Activated naive CD4-positive, alpha-beta T cell treated with anti-CD3 and anti-CD28 coated beads for 36 hours (primary cell): ENCODE data around the gene SEL1L2. TPM values are rescaled to one million over a fixed set of nuclear protein-coding genes. Genes with fewer than 3 reads are reported as not detected.

Source experiments
- CTCF ChIA-PET: fragments of 350-600 bp; sonication (Branson Sonifier 250); formaldehyde crosslinking; loops from one replicate; lab custom pipeline; 2021; ENCODE audit warnings: antibody characterized with exemption; lab: Charles Lee
- DNase-seq: peaks from one replicate; pipeline ENCODE4 v3.0.0-alpha.2; 2020
- H3K27ac Mint-ChIP-seq: one replicate; pipeline ENCODE4 v1.8.0; 2021; ENCODE audit warnings: mild to moderate bottlenecking, mixed read lengths
- H3K27me3 Mint-ChIP-seq: one replicate; pipeline ENCODE4 v1.8.0; 2021; ENCODE audit warnings: low read depth, mixed read lengths
- H3K36me3 Mint-ChIP-seq: one replicate; pipeline ENCODE4 v1.8.0; 2021; ENCODE audit warnings: low read depth, mixed read lengths
- H3K4me1 Mint-ChIP-seq: one replicate; pipeline ENCODE4 v1.8.0; 2021; ENCODE audit warnings: low read depth, mixed read lengths
- H3K4me3 Mint-ChIP-seq: one replicate; pipeline ENCODE4 v1.8.0; 2021; ENCODE audit warnings: mild to moderate bottlenecking, moderate library complexity, mixed read lengths
- H3K9me3 Mint-ChIP-seq: one replicate; pipeline ENCODE4 v1.8.0; 2021; ENCODE audit warnings: mixed read lengths
- intact Hi-C: fragments of 100-400 bp; cut with micrococcal nuclease; formaldehyde crosslinking; loops from one replicate; pipeline ENCODE4 v1.15.1; 2023
- total RNA-seq, 2 experiments: library from RNA; stranded (reverse); gene quantifications; one replicate each; pipeline ENCODE4 v1.2.3, GENCODE V29; 2021

The SEL1L2 gene
- total RNA-seq, 2 experiments from 2014 or later: not detected

DNA sequence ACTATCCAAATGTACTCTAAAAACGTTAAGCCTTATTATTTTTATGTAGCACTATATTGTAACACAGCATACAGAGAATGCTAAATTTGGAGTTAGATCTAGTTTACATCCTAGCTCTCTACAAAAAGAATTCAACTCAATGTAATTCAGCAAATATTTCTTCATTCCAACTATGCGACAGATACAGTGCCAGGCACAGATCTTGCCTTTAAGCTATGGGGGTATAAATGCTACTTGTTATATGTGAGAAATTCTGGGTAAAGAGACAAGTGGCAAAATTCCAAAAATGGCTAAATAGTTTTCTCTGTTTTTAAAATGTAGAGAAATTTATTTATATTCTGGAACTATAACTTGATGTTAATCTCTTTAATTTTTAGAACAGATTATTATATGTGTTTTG lies 63.2 kb downstream of the SEL1L2 start:
- Mint-ChIP-seq H3K4me1 (no peaks in the 10 kb centered on the region), H3K4me3 (no peak overlapping the region), H3K27ac (no peak overlapping the region), H3K9me3 (no peaks in the 10 kb centered on the region), H3K27me3 (no peaks in the 10 kb centered on the region), H3K36me3 (no peaks in the 10 kb centered on the region)
- CTCF ChIA-PET: no interaction called here
- DNase-seq: no peak
- intact Hi-C loops: no loop called here

DNA sequence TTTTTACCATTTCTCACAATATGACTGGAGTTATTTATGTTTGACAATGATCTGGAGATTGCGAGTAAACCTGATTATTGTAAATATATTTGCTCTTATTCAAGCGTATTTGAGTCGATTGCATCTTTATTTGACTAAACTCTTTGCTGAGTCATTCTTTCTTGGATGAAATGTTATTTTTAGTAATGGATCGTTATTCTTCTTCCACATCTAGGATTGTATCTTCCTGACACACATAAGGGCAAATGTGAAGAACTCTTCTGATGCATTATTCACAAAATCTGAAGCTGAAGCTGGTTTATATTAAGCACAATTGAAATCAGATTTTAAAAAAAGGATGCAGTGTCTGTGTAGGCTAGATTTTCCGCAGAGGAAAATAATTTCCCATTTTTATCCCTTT lies 68.2 kb downstream of the SEL1L2 start:
- Mint-ChIP-seq H3K27me3 (no peaks in the 10 kb centered on the region), H3K27ac (no peak overlapping the region), H3K4me1 (no peaks in the 10 kb centered on the region), H3K9me3 (no peaks in the 10 kb centered on the region), H3K36me3 (no peaks in the 10 kb centered on the region), H3K4me3 (no peak overlapping the region)
- intact Hi-C loops: no loop called here
- DNase-seq: no peak
- CTCF ChIA-PET: no interaction called here

DNA sequence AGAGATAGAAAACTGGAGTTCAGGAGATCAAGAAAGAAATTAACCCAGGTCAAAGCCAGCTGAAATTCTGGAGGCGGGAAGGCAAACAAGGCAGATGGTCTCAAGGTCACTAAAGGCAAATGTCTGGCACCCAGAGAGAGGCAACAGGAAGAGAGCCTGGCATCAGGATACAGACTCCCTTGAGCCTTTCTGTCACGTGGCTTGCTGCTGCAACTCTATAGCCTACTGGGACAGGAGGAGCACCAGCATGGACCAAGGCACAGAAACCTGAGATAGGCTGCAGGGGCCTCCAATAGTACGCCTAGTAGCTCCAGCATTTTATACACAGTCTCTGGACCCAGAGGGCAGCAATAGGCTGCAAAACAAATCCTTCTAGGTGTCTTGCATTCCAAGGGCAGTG lies 75.1 kb downstream of the SEL1L2 start:
- DNase-seq: no peak

DNA sequence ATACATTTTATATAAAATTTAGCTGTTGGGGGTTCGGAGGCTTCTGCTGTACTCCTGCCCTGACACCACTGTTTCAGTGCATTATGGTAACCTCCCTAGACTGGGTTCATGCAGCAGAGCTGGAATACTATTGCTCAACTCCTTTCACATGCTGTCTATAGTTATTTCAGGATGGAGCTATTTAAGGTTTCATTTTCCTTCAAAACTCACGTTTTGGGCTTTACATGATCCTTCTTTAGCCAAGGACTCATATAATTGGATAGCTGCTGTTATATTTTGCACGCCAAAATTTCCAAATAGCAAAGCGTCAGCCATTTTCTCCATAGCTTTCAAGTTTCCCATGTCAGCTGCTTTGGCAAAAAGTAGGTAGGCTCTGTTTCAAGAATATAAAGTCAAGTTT lies 76.8 kb downstream of the SEL1L2 start:
- Mint-ChIP-seq H3K4me1 (no peaks in the 10 kb centered on the region), H3K4me3 (no peak overlapping the region), H3K27me3 (peaks cover 6% of the 10 kb centered on the region), H3K9me3 (no peaks in the 10 kb centered on the region), H3K36me3 (no peaks in the 10 kb centered on the region), H3K27ac (no peak overlapping the region)
- intact Hi-C loops: no loop called here
- CTCF ChIA-PET: no interaction called here
- DNase-seq: no peak

More for the DNA sequence above, 75.1 kb downstream of the SEL1L2 start:
- Mint-ChIP-seq H3K9me3 (no peaks in the 10 kb centered on the region), H3K27ac (no peak overlapping the region), H3K27me3 (peaks cover 6% of the 10 kb centered on the region), H3K4me1 (no peaks in the 10 kb centered on the region), H3K36me3 (no peaks in the 10 kb centered on the region), H3K4me3 (no peak overlapping the region)
- CTCF ChIA-PET: no interaction called here
- intact Hi-C loops: no loop called here

DNA sequence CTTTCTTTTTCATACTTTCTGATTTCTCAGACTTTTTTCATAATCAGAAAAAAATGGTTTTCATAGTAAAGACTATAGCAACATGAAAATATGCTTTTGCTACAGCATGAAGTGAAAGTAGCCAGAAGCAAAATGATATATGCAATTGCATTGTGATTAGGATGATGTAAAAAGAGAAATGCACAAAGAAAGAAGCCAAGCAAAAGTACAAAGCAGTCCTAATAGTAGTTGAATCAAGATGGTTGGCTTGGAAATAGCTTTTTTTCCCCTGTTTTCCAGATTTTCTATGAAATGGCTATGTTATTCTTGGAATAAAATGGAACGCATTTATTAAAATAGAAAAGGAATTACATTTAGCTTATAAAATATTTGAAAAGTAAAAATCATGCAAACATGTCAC lies 77.3 kb downstream of the SEL1L2 start:
- Mint-ChIP-seq H3K4me3 (no peak overlapping the region), H3K4me1 (no peaks in the 10 kb centered on the region), H3K9me3 (no peaks in the 10 kb centered on the region), H3K27me3 (peaks cover 6% of the 10 kb centered on the region), H3K36me3 (no peaks in the 10 kb centered on the region), H3K27ac (no peak overlapping the region)
- intact Hi-C loops: no loop called here
- DNase-seq: no peak
- CTCF ChIA-PET: no interaction called here

DNA sequence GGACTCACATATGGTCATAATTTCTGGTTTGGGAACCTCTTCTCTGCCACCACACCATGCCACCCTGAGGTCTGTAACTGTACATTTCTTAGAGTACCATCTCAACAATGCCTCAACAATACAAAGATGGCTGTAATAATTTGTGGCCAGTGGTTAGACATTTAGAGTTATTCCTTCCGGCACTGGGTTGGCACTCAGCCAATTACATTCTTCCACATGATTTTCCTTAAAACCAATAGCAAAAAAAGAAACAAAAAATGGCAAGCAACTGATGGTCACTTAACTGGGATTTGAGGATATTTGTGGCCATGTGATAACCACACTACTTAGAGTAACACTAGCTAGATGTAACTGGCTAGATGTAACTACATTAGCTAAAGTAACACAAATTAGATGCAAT lies 79.9 kb downstream of the SEL1L2 start:
- CTCF ChIA-PET: no interaction called here
- peaks cover 6% of the 10 kb centered on the region for H3K27me3 Mint-ChIP-seq

DNA sequence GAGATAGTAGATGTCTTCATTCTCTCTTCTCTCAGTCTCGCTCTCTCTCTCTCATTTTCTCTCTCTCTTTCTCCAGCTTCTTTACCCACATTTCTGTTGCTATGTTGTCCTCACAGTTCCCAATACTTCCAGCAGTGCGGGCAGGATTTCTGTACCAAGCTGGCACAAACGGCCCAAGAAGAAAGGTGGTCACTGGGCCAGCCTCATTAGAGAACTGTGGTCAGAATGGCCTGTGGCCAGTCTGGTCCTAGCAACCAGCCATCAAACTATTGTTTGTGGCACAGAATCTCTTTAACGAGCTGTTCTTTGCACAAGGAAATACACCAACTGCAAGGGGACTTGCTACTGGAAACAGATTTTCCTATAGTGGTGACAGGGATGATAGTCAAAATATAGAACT lies 81.3 kb downstream of the SEL1L2 start:
- no peak for DNase-seq
- no peaks in the 10 kb centered on the region for H3K9me3 Mint-ChIP-seq
- CTCF ChIA-PET: no interaction called here
- H3K27ac Mint-ChIP-seq: no peak overlapping the region
- H3K36me3 Mint-ChIP-seq: no peaks in the 10 kb centered on the region
- H3K27me3 Mint-ChIP-seq: peaks cover 6% of the 10 kb centered on the region
- H3K4me3 Mint-ChIP-seq: no peak overlapping the region
- no peaks in the 10 kb centered on the region for H3K4me1 Mint-ChIP-seq
- intact Hi-C loops: no loop called here

More for the DNA sequence above, 79.9 kb downstream of the SEL1L2 start:
- no peak overlapping the region for H3K4me3 Mint-ChIP-seq
- H3K36me3 Mint-ChIP-seq: no peaks in the 10 kb centered on the region
- DNase-seq: no peak
- intact Hi-C loops: no loop called here
- no peaks in the 10 kb centered on the region for H3K4me1 Mint-ChIP-seq
- no peaks in the 10 kb centered on the region for H3K9me3 Mint-ChIP-seq
- no peak overlapping the region for H3K27ac Mint-ChIP-seq

DNA sequence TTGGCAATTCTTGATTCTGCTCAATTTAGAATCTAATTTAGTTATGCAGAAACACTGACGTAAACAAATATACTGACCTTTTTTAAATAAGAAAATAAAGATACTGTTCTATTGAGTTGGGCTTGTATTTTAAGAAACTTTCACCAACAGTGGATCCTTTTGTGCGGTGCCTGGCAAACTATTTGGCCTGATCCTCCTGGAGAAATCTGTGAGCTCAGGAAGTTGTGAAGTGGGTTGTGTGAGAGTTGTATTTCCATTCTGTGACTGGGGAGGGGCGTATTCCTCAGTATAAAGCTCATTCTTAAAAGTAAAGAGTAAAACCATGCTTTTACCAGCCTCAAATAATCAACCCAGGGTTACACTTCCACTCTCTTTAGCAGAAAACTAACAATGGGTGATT lies 85.6 kb downstream of the SEL1L2 start:
- no peaks in the 10 kb centered on the region for H3K27me3 Mint-ChIP-seq
- H3K27ac Mint-ChIP-seq: no peak overlapping the region
- no peaks in the 10 kb centered on the region for H3K36me3 Mint-ChIP-seq
- H3K4me3 Mint-ChIP-seq: no peak overlapping the region
- intact Hi-C loops: no loop called here
- H3K4me1 Mint-ChIP-seq: no peaks in the 10 kb centered on the region
- CTCF ChIA-PET: no interaction called here
- no peak for DNase-seq
- no peaks in the 10 kb centered on the region for H3K9me3 Mint-ChIP-seq

DNA sequence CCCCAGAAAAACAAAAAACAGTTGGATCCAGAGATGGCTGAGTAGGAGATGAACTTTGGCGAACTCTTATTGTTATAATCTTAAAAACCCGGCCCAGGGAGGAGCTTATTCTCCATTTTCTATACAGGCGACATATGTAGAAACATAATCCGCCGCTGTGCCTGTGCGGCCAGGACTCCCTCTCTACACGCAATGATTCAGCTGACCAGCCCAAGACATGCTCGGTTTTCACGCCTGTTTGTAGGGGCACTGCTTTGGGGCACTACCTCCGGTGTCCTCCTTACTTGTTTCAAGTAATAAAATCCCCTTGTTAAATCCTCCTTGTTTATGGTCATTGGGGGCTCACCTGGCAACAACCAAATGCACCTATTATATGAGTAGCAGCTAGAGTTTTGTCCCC lies 89.9 kb downstream of the SEL1L2 start:
- Mint-ChIP-seq H3K4me1 (no peaks in the 10 kb centered on the region), H3K9me3 (no peaks in the 10 kb centered on the region), H3K27me3 (no peaks in the 10 kb centered on the region), H3K4me3 (no peak overlapping the region), H3K27ac (no peak overlapping the region), H3K36me3 (no peaks in the 10 kb centered on the region)
- DNase-seq: no peak
- CTCF ChIA-PET: no interaction called here
- intact Hi-C loops: no loop called here

DNA sequence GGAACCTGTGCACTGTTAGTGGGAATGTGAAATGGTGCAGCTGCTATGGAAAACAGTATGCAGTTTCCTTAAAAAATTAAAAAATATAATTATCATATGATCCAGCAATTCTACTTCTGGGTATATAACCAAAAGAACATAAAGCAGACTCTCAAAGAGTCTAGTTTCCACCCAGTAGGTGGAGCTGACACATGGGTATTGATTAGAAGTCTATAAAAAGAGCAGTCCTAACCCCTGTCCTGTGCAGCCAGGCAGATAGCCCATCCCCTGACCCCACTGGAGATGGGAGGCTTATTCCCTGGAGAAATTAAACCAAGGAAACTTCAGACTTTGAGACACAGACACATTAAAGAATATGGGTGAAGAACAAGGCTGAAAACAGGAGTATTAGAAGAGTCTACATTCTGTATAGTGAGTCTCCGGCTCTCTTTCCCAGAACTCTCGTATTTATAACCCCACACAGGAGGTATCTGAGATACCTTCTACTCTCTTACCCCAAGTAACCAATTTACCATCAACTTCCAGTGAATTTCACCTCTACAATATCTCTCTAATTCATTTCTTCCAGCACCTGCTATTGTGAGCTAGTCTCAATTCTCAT lies 92.3 kb downstream of the SEL1L2 start:
- intact Hi-C loops: loop anchor here (1.0 kb wide), 1 partner anchor 157 kb away; no protein-coding TSS in a partner anchor
- H3K27ac Mint-ChIP-seq: no peak overlapping the region
- no peaks in the 10 kb centered on the region for H3K36me3 Mint-ChIP-seq
- H3K4me3 Mint-ChIP-seq: no peak overlapping the region
- H3K27me3 Mint-ChIP-seq: no peaks in the 10 kb centered on the region
- no peaks in the 10 kb centered on the region for H3K4me1 Mint-ChIP-seq
- H3K9me3 Mint-ChIP-seq: no peaks in the 10 kb centered on the region
- DNase-seq: no peak
- CTCF ChIA-PET: no interaction called here

DNA sequence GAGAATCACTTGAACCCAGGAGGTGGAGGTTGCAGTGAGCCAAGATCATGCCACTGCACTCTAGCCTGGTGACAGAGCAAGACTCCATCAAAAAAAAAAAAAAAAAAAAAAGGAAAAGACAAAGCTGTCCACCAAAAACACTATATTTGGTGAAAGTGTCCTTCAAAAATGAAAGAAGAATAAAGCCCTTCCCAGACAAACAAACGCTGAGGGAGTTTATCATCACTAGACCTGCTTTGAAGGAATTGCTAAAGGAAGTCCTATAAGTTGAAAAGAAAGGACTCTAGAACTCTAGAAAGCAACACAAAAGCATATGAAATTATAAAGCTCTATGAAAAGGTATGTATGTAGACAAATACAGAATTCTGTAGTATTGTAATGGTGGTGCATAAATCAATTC lies 98.8 kb downstream of the SEL1L2 start:
- Mint-ChIP-seq H3K27me3 (peaks cover 2% of the 10 kb centered on the region), H3K36me3 (no peaks in the 10 kb centered on the region), H3K27ac (no peak overlapping the region), H3K9me3 (peaks cover 15% of the 10 kb centered on the region), H3K4me1 (no peaks in the 10 kb centered on the region), H3K4me3 (no peak overlapping the region)
- intact Hi-C loops: no loop called here
- no peak for DNase-seq
- CTCF ChIA-PET: no interaction called here

DNA sequence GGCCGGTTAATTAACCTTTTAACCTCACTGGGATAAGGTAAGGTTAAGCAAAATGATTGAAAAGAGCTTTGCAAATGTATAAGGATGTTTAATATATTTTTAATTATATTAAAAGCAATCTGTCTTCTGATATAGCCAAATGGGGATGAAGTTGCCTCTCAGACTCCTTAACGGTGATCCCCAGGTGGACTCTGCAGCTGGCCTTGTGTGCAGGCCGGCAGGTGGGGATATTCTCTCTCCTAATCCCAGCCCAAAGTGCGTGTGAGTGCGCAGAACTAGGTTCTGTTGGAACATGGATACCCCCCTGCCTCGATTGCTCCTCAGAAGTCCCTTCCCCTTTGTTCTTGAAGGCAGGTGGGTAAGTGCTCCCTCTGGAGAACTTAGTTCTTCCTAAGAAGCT lies 105.6 kb downstream of the SEL1L2 start:
- no peaks in the 10 kb centered on the region for H3K4me1 Mint-ChIP-seq
- CTCF ChIA-PET: no interaction called here
- intact Hi-C loops: no loop called here
- H3K27ac Mint-ChIP-seq: no peak overlapping the region
- H3K9me3 Mint-ChIP-seq: no peaks in the 10 kb centered on the region
- no peak overlapping the region for H3K4me3 Mint-ChIP-seq
- peaks cover 8% of the 10 kb centered on the region for H3K27me3 Mint-ChIP-seq
- no peaks in the 10 kb centered on the region for H3K36me3 Mint-ChIP-seq
- DNase-seq: no peak

DNA sequence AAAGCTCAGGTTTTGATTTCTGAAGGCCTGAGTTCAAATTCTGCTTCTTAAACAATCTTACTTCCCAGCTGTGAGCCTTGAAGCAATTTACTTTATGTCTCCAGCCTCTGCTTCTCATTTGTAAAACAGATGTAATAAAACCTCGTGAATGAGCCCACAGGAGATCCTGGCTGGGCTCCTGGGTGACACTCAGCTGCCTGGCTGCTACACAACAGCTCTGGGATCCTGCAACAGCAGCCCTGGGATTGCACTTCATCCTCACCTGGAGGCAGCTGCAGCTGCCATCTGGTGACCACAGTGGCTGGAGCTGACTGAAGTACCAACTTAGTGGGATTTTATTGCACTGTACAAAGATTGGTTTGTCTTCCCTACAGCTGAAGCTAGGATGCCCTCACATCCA lies 107.0 kb downstream of the SEL1L2 start:
- Mint-ChIP-seq H3K9me3 (no peaks in the 10 kb centered on the region), H3K4me1 (no peaks in the 10 kb centered on the region), H3K4me3 (no peak overlapping the region), H3K27me3 (peaks cover 8% of the 10 kb centered on the region), H3K27ac (no peak overlapping the region), H3K36me3 (no peaks in the 10 kb centered on the region)
- intact Hi-C loops: no loop called here
- no peak for DNase-seq
- CTCF ChIA-PET: no interaction called here
